A549 treated with AZD9567 at 1 μM for 4 hours (cell line): Measurements from ENCODE around the gene SLC11A2. TPM values are rescaled to one million over a fixed set of nuclear protein-coding genes. Genes with fewer than 3 reads are reported as not detected.

ENCODE experiments used
- total RNA-seq: library from RNA; stranded (reverse); fragments of 200-300 nt; extraction: Qiagen RNA extraction; gene quantifications from 5 replicates; pipeline ENCODE4 v1.2.3, GENCODE V29; 2022; ENCODE audit not compliant: insufficient read depth

SLC11A2 gene
- 16.1 to 22.4 TPM (median 20.5 TPM) in 5 replicates for total RNA-seq

GRCh38 chr12:51025836-51026638 is at the start of gene SLC11A2:
TSS of gene SLC11A2 (minus strand) at chr12:51026384. CDS start at chr12:51010728, 15,656 bp downstream.

DNA sequence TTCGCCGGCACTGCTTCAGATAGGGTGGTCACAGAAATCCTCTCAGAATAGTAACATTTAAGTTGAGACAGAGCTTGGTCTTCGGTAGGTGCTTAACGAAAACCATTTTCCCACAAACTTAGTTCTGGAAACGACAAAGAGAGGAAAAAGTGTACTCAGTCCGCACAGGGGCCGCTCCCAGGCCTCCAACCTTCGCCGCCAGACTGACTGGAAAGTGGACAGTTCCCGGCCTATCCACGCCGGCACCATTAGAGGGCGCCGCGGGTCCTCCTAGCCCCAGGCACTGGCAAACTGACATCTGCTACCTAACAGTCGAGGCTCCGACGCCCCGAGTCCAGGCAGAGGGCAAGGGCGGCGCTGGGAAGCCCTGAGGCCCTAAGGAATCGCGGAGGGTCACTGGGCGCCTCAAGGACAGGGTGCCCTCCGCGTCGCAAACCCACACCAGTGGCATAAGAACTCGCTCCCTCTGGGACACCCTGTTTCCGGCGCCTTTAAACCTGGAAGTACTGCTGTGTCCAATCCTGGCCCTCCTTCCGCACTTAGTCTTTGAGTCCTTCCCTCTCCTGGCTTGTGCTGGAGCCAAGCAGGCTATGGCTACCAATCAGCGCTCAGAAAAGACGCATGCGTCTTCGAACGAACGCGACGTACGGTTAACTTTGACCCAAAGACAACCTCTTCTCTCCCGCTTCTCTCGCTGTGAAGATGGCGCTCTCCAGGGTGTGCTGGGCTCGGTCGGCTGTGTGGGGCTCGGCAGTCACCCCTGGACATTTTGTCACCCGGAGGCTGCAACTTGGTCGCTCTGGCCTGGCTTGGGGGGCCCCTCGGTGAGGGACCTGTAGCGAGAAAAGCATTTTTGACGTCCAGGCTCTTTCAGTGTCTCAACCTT is 21.7 kb upstream of the SLC11A2 start, which contains the start of gene LETMD1:
LETMD1 (plus strand) TSS at position 673 of the 886 bp plus-strand sequence; CDS start at position 703, 30 bp downstream.

GRCh38 chr12:50952510-50952909 is 73.7 kb downstream of the SLC11A2 start, which contains the start of gene HIGD1C:
TSS of gene HIGD1C (plus strand) at chr12:50952544. CDS start at chr12:50953999, 1,455 bp downstream.

Other genes with a start within 250 kb of the SLC11A2 start
- not detected in 5 replicates for gene TMPRSS12, start 183.5 kb downstream of the SLC11A2 start, total RNA-seq
- not detected in 5 replicates for gene HIGD1C, start 73.8 kb downstream of the SLC11A2 start, total RNA-seq
- gene LETMD1, start 21.9 kb upstream of the SLC11A2 start, total RNA-seq = 22.5 to 27.9 TPM (median 23.5 TPM) in 5 replicates
- 13.8 to 16.0 TPM (median 14.4 TPM) in 5 replicates for gene CSRNP2, start 57.2 kb upstream of the SLC11A2 start, total RNA-seq
- 19.4 to 31.1 TPM (median 20.3 TPM) in 5 replicates for gene TFCP2, start 146.8 kb upstream of the SLC11A2 start, total RNA-seq
- 1.2 to 2.5 TPM (median 1.5 TPM) in 5 replicates for gene POU6F1, start 191.7 kb upstream of the SLC11A2 start, total RNA-seq
- gene DAZAP2, start 212.4 kb upstream of the SLC11A2 start, total RNA-seq = 301 to 328 TPM (median 310 TPM) in 5 replicates
- gene SMAGP, start 244.0 kb upstream of the SLC11A2 start, total RNA-seq = 11.3 to 24.4 TPM (median 21.8 TPM) in 5 replicates